ENCODE results near the gene CNTNAP5.

The CNTNAP5 gene

DNA sequence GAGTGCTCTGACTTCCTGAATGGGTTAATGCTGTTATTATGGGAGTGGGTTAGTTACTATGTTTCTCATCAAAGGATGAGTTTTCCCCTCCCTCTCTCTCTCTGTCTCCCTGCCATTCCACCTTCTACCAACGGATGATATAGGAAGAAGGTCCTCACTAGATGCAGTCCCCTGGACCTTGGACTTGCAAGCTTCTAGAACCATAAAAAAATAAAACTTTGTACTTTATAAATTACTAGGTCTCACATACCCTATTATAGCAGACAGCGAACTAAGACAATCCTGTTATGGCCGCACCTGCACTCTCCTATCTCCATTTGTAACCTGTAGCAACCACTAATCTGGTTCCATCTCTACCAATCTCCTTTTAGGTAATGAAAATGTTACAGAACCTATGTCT is 564.9 kb downstream of the CNTNAP5 start:
- TF ChIP-seq, protein P1, sequence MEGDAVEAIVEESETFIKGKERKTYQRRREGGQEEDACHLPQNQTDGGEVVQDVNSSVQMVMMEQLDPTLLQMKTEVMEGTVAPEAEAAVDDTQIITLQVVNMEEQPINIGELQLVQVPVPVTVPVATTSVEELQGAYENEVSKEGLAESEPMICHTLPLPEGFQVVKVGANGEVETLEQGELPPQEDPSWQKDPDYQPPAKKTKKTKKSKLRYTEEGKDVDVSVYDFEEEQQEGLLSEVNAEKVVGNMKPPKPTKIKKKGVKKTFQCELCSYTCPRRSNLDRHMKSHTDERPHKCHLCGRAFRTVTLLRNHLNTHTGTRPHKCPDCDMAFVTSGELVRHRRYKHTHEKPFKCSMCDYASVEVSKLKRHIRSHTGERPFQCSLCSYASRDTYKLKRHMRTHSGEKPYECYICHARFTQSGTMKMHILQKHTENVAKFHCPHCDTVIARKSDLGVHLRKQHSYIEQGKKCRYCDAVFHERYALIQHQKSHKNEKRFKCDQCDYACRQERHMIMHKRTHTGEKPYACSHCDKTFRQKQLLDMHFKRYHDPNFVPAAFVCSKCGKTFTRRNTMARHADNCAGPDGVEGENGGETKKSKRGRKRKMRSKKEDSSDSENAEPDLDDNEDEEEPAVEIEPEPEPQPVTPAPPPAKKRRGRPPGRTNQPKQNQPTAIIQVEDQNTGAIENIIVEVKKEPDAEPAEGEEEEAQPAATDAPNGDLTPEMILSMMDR (IDR thresholded peaks at IDR 0.05), result no peak

DNA sequence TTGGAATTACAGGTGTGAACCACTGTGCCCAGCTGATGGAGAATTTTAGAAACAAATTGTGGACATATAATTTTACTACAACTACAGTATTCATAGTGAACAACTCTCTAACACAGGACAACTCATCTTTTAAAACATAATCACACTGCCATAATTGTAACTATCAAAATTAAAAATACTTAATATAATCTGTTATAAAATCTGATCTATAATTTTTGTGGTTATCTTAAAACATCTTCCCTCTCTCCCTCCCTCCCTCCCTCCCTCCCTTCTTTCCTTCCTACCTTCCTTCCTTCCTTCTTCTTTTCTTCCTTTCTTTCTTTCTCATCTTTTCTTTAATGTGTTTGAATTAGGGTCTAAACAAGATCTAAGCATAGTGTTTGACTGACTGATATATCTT is 577.7 kb downstream of the CNTNAP5 start:
- TF ChIP-seq, protein P1 (IDR thresholded peaks at IDR 0.05), result no peak

DNA sequence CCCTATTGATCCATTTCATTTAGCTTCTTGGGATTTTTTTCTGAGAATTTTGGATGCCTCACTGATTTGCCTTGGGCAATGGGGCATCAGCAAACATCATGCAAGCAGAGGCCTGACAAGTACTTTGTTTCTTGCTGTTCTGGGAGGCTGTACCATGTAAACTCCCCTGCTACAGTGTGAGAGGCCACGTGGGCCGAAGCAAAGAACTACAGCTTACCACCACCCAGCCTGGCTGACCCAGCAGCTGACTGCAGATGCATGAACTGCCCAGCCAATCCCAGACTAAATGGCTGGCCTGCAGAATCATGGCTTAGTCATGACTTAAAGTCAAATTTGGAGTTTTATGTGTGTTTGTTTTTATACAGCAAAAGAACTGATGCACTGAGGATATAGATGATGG is 579.9 kb downstream of the CNTNAP5 start:
- TF ChIP-seq, protein P1 (IDR thresholded peaks at IDR 0.05), result no peak

DNA sequence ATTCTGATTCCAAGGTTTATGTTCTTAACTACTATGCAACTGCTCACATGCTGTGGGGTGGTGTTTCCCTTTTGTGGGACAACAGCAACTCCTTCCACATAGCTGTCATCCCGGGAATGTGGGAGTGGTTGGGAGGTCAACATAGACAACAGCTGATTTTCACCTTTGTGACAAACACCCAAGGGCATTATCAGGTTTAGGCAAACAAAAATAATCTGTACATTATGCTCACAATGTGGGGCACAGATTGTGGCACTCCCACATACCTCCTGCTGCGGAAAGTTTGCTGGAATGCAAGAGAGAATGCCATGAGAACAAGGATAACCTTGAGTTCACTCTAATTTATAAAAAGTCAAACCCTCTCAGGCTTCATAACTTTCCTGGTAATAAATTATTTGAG is 582.6 kb downstream of the CNTNAP5 start:
- TF ChIP-seq, protein P1 (IDR thresholded peaks at IDR 0.05), result no peak

DNA sequence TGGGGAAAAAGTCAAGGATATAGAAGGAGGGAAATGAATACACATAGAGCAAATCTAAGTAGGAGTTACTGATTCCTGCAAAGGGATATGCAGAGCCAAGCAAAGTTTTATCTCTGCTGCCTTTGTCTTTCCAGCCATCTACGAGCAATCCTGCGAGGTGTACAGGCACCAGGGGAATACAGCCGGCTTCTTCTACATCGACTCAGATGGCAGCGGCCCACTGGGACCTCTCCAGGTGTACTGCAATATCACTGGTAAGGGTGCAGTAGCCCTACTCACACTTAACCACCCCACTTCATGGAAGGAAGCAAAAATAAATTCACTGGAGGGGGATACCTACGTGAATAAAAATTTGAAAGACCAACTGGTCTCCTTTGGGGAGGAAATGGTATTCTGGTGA is 584.6 kb downstream of the CNTNAP5 start:
- TF ChIP-seq, protein P1 (IDR thresholded peaks at IDR 0.05), result no peak

DNA sequence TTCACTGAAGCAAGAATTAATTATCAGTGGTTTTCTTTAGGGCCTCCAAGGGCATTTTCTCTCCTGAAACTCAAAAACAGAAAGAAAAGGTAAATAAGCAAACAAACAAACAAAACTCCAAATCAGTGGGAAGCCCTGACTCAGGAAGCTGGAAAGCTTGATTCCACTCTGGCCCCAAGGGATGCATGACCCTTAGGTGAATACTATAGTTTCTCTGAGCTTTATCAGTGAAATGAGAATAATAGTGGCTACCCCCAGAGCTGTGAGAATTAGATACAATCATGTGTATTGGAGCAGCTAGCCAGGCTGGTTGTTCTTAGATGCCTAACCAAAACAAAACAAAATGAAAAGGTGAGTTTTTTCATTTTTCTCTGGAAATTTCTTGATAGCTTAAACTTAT is 585.1 kb downstream of the CNTNAP5 start:
- TF ChIP-seq, protein P1 (IDR thresholded peaks at IDR 0.05), result no peak

DNA sequence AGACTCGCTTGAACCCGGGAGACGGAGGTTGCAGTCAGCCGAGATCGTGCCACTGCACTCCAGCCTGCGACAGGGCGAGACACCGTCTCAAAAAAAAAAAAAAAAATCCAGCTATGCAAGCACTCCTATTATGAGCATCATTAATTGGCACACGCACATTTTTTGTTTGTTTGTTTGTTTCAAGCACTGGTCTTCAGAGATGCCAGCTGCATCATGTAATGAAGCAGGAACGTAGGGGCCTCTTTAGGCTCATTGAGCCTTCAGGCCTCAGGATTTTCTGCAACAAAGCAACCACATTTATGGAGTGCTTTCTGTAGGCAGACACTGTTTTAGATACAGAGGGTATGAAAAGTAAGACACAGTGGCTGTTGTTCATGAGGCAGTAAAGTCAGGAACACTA is 585.8 kb downstream of the CNTNAP5 start:
- TF ChIP-seq, protein P1 (IDR thresholded peaks at IDR 0.05), result no peak

DNA sequence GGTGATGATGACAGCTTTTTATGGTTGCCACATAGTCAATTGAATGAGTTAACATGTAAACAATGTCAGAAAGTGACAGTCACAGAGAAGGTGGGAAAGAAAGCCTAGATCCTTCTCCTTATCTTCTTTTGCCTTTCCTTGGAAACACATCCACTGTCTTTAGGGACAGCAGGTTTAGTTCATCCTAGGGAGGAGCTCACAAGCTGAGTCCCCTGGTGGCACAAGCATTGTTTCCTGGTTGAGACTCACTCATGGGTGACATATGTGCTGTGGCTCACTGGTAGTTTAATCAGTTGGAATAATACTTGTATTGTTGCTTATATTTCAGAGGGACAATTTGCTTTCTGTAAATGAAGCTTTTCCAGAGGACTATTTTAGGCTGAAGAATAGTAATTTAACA is 598.5 kb downstream of the CNTNAP5 start:
- TF ChIP-seq, protein P1 (IDR thresholded peaks at IDR 0.05), result no peak
